ENCODE measurements around the gene DOCK11.

- TF ChIP-seq POLR2AphosphoS5 (IDR thresholded peaks at IDR 0.05) (no peak), CTCF (IDR thresholded peaks at IDR 0.05) (no peak)
Observed at GRCh38 chrX:118717678-118718391, 222.2 kb downstream of the DOCK11 start.
